Germinal center (tissue), 1 donor: Measurements from ENCODE around the gene EDIL3.
"Not testable (repeated sequence)": the region's sequence is repeated elsewhere in the genome, so short reads cannot be mapped to it uniquely, and the experiment has no call there.

Experiments
- DNase-seq: peaks from one replicate; pipeline ENCODE4 v3.0.0; 2012; ENCODE audit warnings: mixed read lengths, low spot score

The EDIL3 gene

DNA sequence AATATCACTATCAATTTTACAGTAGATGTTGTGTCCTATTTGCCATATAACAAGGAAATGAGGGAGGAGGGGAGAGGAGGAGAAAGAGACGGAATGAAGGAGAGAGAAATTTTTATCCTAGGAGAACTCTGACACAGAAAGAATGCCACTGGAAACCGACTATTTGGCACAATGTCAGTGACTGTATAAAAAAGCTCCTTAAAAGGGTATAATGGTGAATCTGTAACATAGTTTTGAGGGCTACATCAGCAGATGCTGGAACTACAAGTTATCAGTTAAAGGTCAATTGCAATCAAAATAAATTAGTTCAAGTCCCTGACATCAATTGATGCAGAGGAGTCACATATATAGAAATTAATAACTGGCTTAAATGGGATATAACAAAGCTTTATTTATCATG lies 5.7 kb downstream of the EDIL3 start:
- no peak for DNase-seq

- no peak for DNase-seq
Measured at GRCh38 chr5:84378420-84378819, 6.3 kb downstream of the EDIL3 start.

- no peak for DNase-seq
Measured at GRCh38 chr5:84376346-84376745, 8.3 kb downstream of the EDIL3 start.

DNA sequence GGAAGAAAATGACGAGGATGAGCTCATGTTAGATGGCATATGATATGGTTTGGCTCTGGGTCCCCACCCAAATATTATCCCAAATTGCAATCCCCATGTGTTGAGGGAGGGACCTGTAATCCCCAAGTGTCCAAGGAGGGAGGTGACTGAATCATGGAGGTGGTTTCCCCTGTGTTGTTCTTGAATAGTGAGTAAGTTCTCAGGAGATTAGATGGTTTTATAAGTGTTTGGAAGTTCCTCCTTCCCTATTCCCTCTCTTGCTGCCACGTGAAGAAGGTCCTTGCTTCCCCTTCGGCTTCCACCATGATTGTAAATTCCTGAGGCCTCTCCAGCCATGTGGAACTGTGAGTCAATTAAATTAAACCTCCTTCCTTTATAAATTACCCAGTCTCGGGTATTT lies 10.1 kb downstream of the EDIL3 start:
- DNase-seq = no peak

DNA sequence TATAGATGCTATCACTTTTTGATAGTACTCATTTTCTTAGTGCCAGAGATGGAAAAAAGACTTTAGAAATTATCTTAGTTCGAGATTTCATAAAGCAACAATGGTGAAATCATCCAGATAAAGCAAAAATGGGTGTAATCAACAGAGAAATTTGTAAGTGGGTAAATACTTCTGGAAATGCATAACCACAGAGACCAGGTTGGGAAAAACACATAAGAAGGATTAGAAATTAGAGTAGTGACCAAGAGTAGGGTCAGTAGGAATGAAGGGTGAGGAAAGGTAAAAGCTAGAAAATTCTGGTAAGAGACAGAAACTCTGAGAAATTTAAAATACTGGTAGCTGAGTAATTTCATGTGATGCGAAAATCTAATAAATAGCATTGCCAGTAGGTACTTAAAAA lies 11.2 kb downstream of the EDIL3 start:
- DNase-seq = no peak

GRCh38 chr5:84372066-84372695 lies 12.5 kb downstream of the EDIL3 start:
- DNase-seq = no peak

GRCh38 chr5:84370176-84370575 lies 14.5 kb downstream of the EDIL3 start:
- DNase-seq = no peak

DNA sequence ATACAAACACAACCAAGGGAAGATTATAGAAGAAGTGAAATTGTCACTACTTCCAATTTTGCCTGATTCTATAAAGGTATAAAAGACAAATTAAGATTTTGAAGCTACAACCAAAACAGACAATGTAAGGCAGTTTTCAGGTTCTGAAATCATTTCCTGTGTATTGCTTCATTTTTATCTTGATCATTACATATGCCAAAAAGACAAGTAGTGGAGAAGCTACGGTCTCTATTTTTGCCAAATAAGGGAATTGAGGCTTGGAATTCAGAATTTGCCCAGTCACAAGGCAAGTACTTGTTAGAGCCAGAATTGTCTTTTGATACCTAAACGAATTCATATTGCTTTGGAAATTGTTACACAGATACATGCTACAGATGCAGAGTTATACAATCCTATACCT lies 20.6 kb downstream of the EDIL3 start:
- no peak for DNase-seq

- DNase-seq = no peak
Measured at GRCh38 chr5:84362061-84362720, 22.5 kb downstream of the EDIL3 start.

GRCh38 chr5:84361572-84361971 lies 23.1 kb downstream of the EDIL3 start:
- DNase-seq = no peak

GRCh38 chr5:84360056-84360455 lies 24.6 kb downstream of the EDIL3 start:
- no peak for DNase-seq

- DNase-seq = no peak
Measured at GRCh38 chr5:84354101-84354500, 30.6 kb downstream of the EDIL3 start.

DNA sequence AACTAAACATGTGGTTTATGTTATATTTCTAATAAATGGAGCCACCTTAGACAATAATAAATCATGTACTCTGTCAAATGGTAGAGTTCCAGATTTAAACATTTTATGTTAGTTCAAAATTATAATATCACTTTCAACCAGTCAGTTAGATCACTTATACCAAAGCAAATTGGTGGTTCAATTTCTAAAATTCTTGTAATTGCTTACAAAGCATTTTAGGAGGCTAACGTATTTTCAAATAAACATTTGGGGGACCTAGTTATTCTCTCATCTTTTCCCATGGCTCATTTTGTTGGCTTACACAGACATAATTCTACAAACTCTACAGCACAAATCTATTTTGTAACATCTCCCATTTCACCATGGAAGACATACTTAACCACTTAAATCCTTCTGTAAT lies 39.9 kb downstream of the EDIL3 start:
- no peak for DNase-seq

DNA sequence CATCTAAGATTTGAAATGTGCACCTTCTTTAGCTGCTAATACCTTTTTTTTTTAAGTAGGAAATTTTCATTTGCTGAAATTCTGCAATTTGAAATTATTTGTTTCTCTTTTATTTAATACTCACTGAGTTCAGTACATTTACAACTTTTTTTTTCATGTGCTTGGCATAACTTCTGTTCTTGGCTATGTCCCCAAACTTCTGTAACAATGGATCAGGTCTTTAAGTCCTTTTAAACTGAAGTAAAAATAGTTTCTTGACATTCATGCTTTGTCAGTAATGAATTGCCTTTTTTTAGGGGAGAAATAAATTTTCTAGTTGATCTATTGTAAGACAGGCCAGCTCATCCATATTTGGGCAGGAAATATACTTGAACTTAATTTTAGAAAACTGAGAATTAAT lies 41.5 kb downstream of the EDIL3 start:
- no peak for DNase-seq

DNA sequence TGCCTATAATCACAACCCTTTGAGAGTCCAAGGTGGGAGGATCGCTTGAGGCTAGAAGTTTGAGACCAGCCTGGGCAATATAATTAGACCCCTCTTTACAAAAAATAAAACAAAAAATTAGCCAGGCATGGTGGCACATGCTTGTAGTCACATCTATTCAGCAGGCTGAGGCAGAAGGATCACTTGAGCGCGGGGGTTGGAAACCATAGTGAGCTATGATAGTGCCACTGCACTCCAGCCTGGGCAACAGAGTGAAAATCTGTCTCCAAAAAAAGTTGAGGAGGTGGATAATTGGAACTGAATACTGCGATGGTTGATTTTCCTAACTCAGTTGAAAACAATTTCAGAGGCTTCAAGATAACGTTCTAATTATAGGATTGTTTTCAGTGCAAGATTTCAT lies 52.6 kb downstream of the EDIL3 start:
- DNase-seq = no peak

- DNase-seq = no peak
Measured at GRCh38 chr5:84327591-84327990, 57.1 kb downstream of the EDIL3 start.

DNA sequence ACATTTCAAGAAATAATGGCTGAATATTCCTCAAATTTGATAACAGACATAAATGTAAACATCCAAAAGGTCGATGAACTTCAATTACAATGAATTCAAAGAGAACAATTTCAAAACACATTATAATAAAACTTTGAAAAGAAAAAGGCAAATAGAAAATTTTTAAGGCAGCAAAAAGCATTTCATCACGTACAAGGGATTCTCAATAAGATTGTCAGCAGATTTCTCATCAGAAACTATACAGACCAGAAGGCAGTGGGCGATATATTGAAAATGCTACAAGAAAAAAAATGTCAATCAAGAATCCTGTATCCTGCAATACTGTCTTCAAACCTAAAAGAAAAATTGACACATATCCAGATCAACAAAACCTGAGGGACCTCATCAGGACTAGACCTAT lies 62.0 kb downstream of the EDIL3 start:
- DNase-seq = no peak

GRCh38 chr5:84317826-84318225 lies 66.9 kb downstream of the EDIL3 start:
- not testable (repeated sequence) for DNase-seq

DNA sequence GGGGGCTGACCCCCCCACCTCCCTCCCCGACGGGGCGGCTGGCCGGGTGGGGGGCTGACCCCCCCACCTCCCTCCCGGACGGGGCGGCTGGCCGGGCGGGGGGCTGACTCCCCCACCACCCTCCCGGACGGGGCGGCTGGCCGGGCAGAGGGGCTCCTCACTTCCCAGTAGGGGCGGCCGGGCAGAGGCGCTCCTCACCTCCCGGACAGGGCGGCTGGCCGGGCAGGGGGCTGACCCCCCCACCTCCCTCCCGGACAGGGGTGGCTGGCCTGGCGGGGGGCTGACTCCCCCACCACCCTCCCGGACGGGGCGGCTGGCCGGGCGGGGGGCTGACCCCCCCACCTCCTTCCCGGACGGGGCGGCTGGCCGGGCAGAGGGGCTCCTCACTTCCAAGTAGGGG lies 72.4 kb downstream of the EDIL3 start:
- DNase-seq = not testable (repeated sequence)

DNA sequence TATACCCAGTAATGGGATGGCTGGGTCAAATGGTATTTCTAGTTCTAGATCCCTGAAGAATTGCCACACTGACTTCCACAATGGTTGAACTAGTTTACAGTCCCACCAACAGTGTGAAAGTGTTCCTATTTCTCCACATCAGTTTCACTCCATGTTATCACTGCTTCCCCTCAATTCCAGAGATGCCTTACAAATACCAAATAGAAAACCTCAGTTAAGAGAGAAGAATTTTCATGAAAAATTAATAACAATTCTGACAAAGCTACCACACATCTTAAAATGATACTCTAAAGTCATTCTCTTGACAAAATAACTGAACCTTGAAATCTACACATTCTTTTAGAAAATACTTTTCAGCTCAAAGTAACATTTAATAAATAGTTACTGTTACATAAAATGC lies 74.8 kb downstream of the EDIL3 start:
- DNase-seq = not testable (repeated sequence)

DNA sequence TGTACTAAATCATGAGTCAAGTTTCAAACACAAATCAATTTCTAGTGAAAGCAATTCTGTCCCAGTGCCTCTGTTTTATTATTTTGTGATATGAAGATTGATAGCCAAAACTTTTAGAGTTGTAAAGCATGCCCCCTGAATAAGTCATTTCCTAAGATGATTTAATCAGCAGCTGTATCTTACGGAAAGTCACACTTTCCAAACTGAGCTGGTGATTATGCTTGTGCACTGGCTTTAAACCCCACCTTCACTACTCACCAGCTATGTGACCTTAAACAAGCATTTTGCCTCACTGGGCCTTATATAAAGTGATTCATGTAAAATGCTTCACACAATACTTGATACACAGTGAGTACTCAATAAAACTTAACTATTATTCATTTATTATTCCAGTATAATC lies 78.1 kb downstream of the EDIL3 start:
- DNase-seq = no peak

DNA sequence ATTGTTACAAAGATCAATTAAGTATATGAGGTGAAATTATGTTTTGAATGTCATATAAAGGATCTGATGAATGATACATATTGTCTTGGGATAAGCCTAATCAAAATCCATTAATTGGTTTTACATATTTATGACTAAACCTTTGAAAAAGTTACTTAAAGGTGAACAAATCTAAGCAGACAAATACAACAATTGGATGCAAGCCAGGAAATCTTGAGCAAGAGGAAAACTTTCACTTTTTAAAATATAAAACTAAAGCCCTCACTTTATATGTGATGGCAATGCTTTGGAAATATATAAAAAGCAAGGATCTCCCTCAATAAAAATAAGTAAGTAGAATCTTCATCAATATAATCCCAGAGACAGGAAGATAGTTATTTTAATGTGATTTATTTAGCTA lies 80.1 kb downstream of the EDIL3 start:
- DNase-seq = no peak

GRCh38 chr5:84303315-84303714 lies 81.4 kb downstream of the EDIL3 start:
- DNase-seq = no peak

GRCh38 chr5:84301535-84301934 lies 83.1 kb downstream of the EDIL3 start:
- no peak for DNase-seq
